Activated CD8-positive, alpha-beta memory T cell treated with anti-CD3 and anti-CD28 coated beads, Interleukin-2, amount 50 U/mL, for 1 hour (primary cell): ENCODE results near the gene BAIAP2.
"Not testable (repeated sequence)": the region's sequence is repeated elsewhere in the genome, so short reads cannot be mapped to it uniquely, and the experiment has no call there.

Experiments used
- DNase-seq: peaks from one replicate; pipeline ENCODE4 v3.0.0-alpha.2; 2020; ENCODE audit errors: extremely low read depth

Gene BAIAP2

GRCh38 chr17:81140695-81141094 lies 105.7 kb downstream of the BAIAP2 start:
- no peak for DNase-seq

- DNase-seq, result peak; percentile 12
Observed at GRCh38 chr17:81142301-81143199, 107.6 kb downstream of the BAIAP2 start.

GRCh38 chr17:81143200-81143527 lies 108.2 kb downstream of the BAIAP2 start:
- no peak for DNase-seq

- DNase-seq, result no peak
Observed at GRCh38 chr17:81143717-81144422, 108.9 kb downstream of the BAIAP2 start.

- no peak for DNase-seq
Observed at GRCh38 chr17:81144423-81144781, 109.5 kb downstream of the BAIAP2 start.

- DNase-seq, result not testable (repeated sequence)
Observed at GRCh38 chr17:81146208-81146607, 111.3 kb downstream of the BAIAP2 start.

- no peak for DNase-seq
Observed at GRCh38 chr17:81147701-81148100, 112.8 kb downstream of the BAIAP2 start.

- no peak for DNase-seq
Observed at GRCh38 chr17:81148571-81148970, 113.6 kb downstream of the BAIAP2 start.

GRCh38 chr17:81148986-81149533 lies 114.1 kb downstream of the BAIAP2 start:
- no peak for DNase-seq

- no peak for DNase-seq
Observed at GRCh38 chr17:81150377-81151077, 115.6 kb downstream of the BAIAP2 start.

GRCh38 chr17:81151278-81151677 lies 116.3 kb downstream of the BAIAP2 start:
- no peak for DNase-seq

- DNase-seq, result no peak
Observed at GRCh38 chr17:81152288-81152828, 117.4 kb downstream of the BAIAP2 start.

- DNase-seq, result no peak
Observed at GRCh38 chr17:81153340-81153803, 118.4 kb downstream of the BAIAP2 start.

GRCh38 chr17:81154016-81154415 lies 119.1 kb downstream of the BAIAP2 start:
- not testable (repeated sequence) for DNase-seq

GRCh38 chr17:81154961-81155360 lies 120.0 kb downstream of the BAIAP2 start:
- no peak for DNase-seq

GRCh38 chr17:81156866-81157805 lies 122.2 kb downstream of the BAIAP2 start:
- no peak for DNase-seq

- no peak for DNase-seq
Observed at GRCh38 chr17:81157848-81158687, 123.1 kb downstream of the BAIAP2 start.

- DNase-seq, result no peak
Observed at GRCh38 chr17:81158688-81159590, 124.0 kb downstream of the BAIAP2 start.
